Osteocyte (in vitro differentiated cells): Measurements from ENCODE around the gene MXD3. TPM values are rescaled to one million over a fixed set of nuclear protein-coding genes. Genes with fewer than 3 reads are reported as not detected.

ENCODE experiments used
- DNase-seq: peaks from one replicate; pipeline ENCODE4 v3.0.0; 2021; ENCODE audit warnings: mixed read lengths; ENCODE audit not compliant: unreplicated experiment; ENCODE audit errors: extremely low spot score
- H3K27ac Mint-ChIP-seq: one replicate; pipeline ENCODE4 v1.8.0; 2021; ENCODE audit warnings: mild to moderate bottlenecking, mixed read lengths; ENCODE audit not compliant: unreplicated experiment
- H3K27me3 Mint-ChIP-seq: one replicate; pipeline ENCODE4 v1.8.0; 2021; ENCODE audit warnings: mixed read lengths; ENCODE audit not compliant: unreplicated experiment
- H3K36me3 Mint-ChIP-seq: one replicate; pipeline ENCODE4 v1.8.0; 2021; ENCODE audit warnings: mixed read lengths; ENCODE audit not compliant: unreplicated experiment
- H3K4me1 Mint-ChIP-seq: one replicate; pipeline ENCODE4 v1.8.0; 2021; ENCODE audit warnings: mixed read lengths; ENCODE audit not compliant: unreplicated experiment
- H3K4me3 Mint-ChIP-seq: one replicate; pipeline ENCODE4 v1.8.0; 2021; ENCODE audit warnings: mild to moderate bottlenecking, moderate library complexity, mixed read lengths; ENCODE audit not compliant: unreplicated experiment
- H3K9me3 Mint-ChIP-seq: one replicate; pipeline ENCODE4 v1.8.0; 2021; ENCODE audit warnings: mixed read lengths; ENCODE audit not compliant: unreplicated experiment
- total RNA-seq: library from RNA; stranded (reverse); gene quantifications from 2 replicates; pipeline ENCODE4 v1.2.1, GENCODE V29; 2021
- TF ChIP-seq, protein P1 (sequence below): fragments of 200-600 bp; sonication (generic); IDR thresholded peaks from 2 replicates; pipeline ENCODE4 v1.5.0; 2021; ENCODE audit warnings: antibody characterized with exemption, mild to moderate bottlenecking, moderate library complexity

The MXD3 gene
- total RNA-seq, 1 donor from 2014 or later = 11.1 TPM

DNA sequence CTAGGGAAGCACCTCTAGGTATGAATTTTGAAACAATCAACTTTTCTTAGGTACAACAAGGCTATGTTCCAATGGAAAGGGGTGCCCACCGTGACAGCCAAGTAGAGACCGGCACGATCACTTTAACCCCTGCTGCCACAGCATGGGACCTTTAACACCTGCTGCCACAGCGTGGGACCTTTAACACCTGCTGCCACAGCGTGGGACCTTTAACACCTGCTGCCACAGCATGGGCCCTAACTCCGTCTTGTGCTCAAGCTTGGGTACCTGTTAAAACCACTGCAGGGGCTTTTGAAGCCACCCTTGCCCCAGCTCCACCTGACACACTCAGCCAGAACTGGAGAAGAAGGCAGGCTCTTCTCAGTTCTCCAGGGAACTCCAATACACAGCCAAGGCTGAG is 18.2 kb upstream of the MXD3 start:
- Mint-ChIP-seq H3K4me3 (no peak overlapping the region), H3K27ac (no peak overlapping the region), H3K27me3 (no peaks in the 10 kb centered on the region), H3K4me1 (peaks cover 18% of the 10 kb centered on the region), H3K9me3 (no peaks in the 10 kb centered on the region), H3K36me3 (peaks cover 32% of the 10 kb centered on the region)
- TF ChIP-seq, protein P1, sequence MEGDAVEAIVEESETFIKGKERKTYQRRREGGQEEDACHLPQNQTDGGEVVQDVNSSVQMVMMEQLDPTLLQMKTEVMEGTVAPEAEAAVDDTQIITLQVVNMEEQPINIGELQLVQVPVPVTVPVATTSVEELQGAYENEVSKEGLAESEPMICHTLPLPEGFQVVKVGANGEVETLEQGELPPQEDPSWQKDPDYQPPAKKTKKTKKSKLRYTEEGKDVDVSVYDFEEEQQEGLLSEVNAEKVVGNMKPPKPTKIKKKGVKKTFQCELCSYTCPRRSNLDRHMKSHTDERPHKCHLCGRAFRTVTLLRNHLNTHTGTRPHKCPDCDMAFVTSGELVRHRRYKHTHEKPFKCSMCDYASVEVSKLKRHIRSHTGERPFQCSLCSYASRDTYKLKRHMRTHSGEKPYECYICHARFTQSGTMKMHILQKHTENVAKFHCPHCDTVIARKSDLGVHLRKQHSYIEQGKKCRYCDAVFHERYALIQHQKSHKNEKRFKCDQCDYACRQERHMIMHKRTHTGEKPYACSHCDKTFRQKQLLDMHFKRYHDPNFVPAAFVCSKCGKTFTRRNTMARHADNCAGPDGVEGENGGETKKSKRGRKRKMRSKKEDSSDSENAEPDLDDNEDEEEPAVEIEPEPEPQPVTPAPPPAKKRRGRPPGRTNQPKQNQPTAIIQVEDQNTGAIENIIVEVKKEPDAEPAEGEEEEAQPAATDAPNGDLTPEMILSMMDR = no peak
- no peak for DNase-seq

DNA sequence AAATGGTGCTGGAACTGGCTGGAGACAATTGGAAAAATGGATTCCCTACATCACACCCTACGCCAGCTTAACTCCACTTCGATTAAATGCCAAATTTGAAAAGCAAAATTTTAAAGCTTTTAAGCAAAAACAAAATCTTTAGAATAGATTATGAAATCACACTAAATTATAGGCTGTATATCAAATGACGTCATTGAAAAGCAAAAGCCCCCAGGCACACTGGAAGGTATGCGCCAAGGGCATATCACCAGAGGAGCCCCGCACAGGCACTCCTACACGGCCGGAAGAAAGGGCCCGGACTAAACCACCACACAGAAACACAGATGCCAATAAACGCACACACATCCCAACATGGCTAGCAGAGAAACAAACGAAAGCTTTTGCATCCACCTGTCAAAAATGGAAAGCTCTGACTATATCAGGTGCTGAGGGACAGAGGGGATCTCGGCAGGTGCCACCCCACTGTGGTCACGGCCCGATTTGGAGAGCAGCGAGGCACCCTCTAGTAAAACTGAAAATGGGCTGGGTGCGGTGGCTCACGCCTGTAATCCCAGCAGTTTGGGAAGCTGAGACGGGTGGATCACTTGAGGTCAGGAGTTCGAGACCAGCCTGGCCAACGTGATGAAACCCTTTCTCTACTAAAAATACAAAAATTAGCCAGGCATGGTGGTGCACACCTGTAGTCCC is 17.0 kb upstream of the MXD3 start:
- Mint-ChIP-seq H3K36me3 (peaks cover 28% of the 10 kb centered on the region), H3K4me1 (peaks cover 18% of the 10 kb centered on the region), H3K27me3 (no peaks in the 10 kb centered on the region), H3K27ac (peak overlapping the region; percentile 83), H3K9me3 (no peaks in the 10 kb centered on the region), H3K4me3 (no peak overlapping the region)
- TF ChIP-seq, protein P1 = no peak
- DNase-seq = no peak

- no peaks in the 10 kb centered on the region for H3K9me3 Mint-ChIP-seq
- peak overlapping the region; percentile 83 for H3K27ac Mint-ChIP-seq
- TF ChIP-seq, protein P1 = peak; percentile 7
- peaks cover 20% of the 10 kb centered on the region for H3K36me3 Mint-ChIP-seq
- no peak overlapping the region for H3K4me3 Mint-ChIP-seq
- H3K27me3 Mint-ChIP-seq = no peaks in the 10 kb centered on the region
- no peak for DNase-seq
- peaks cover 18% of the 10 kb centered on the region for H3K4me1 Mint-ChIP-seq
Measured at GRCh38 chr5:177327539-177328522, 16.1 kb upstream of the MXD3 start.

DNA sequence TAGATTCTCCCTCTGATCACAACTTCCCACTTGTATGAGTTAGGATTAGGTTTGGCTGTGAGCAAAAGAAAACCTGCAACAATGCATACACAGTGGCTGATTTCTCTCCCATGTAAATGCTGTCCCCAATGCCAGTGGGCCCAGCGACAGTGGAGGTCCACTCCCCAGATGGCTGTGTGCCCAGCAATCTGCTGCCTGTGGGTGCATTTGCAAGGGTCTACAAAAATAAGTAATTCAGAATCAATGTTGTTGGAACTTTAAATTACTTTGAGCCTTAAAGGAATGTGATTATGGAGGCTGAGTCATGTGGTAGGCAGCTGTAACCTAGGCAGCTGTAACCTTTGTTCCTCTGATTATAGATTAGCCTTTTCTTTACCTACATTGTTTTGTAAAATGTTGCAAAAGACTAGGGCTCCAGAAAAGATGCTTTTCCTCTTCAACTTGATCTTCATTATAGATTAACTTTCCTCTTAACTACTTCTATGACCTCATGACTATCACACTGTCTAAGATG is 14.2 kb upstream of the MXD3 start:
- H3K36me3 Mint-ChIP-seq = peaks cover 16% of the 10 kb centered on the region
- no peaks in the 10 kb centered on the region for H3K27me3 Mint-ChIP-seq
- no peak for DNase-seq
- no peaks in the 10 kb centered on the region for H3K9me3 Mint-ChIP-seq
- TF ChIP-seq, protein P1 = no peak
- no peak overlapping the region for H3K27ac Mint-ChIP-seq
- H3K4me3 Mint-ChIP-seq = no peak overlapping the region
- H3K4me1 Mint-ChIP-seq = peaks cover 18% of the 10 kb centered on the region

DNA sequence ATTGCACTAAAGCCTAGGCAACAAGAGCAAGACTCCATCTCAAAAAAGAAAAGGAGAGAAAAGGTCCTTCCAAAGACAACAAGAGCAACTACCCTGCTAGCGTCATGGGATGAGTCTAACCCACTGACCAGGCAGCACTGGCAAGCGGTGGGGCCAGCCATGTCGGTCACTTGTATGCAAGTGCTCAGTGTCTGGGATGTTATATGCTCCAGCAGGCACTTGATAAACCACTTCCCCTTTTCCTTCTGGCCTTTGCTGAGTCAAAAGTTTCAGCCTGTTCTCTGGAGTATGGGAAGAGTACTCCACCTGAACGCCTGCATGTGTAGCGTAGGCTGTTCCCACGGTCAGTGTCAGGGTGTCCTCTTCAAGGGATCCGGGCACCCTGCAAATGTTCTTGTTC is 9.2 kb upstream of the MXD3 start:
- Mint-ChIP-seq H3K27me3 (no peaks in the 10 kb centered on the region), H3K36me3 (peaks cover 13% of the 10 kb centered on the region), H3K4me3 (no peak overlapping the region), H3K9me3 (no peaks in the 10 kb centered on the region), H3K4me1 (peaks cover 8% of the 10 kb centered on the region), H3K27ac (no peak overlapping the region)
- no peak for DNase-seq
- TF ChIP-seq, protein P1 = no peak
